BE2C (cell line): ENCODE results near the gene DYNC1H1.

Source experiments
- DNase-seq: peaks from one replicate; pipeline ENCODE4 v3.0.0-alpha.2; 2020
- H3K27me3 ChIP-seq: fragments of 250-450 bp; sonication (Bioruptor Pico); 2 replicates; pipeline ENCODE4 v1.5.1; 2020; ENCODE audit warnings: mild to moderate bottlenecking
- H3K36me3 ChIP-seq: fragments of 250-450 bp; sonication (Bioruptor Pico); 2 replicates; pipeline ENCODE4 v1.5.1; 2020; ENCODE audit warnings: mild to moderate bottlenecking
- H3K4me1 ChIP-seq: fragments of 250-450 bp; sonication (Bioruptor Pico); 2 replicates; pipeline ENCODE4 v1.5.1; 2020
- H3K4me3 ChIP-seq: 2 replicates; pipeline ENCODE4 v1.5.1; 2011; ENCODE audit warnings: low read depth, low read length
- H3K9me3 ChIP-seq: fragments of 250-450 bp; sonication (Bioruptor Pico); 2 replicates; pipeline ENCODE4 v1.5.1; 2020
- CTCF ChIP-seq: IDR thresholded peaks from 2 replicates; pipeline ENCODE4 v1.5.1; 2012; ENCODE audit warnings: mild to moderate bottlenecking, low read depth, low read length

The DYNC1H1 gene

GRCh38 chr14:102015771-102016170, 51.4 kb downstream of the DYNC1H1 start:
- Histone ChIP-seq H3K9me3 (no peaks in the 10 kb centered on the region), H3K27me3 (no peaks in the 10 kb centered on the region), H3K4me3 (no peak overlapping the region), H3K36me3 (peaks cover 96% of the 10 kb centered on the region), H3K4me1 (no peaks in the 10 kb centered on the region)
- TF ChIP-seq CTCF, result no peak
- DNase-seq, result no peak

- Histone ChIP-seq H3K9me3 (no peaks in the 10 kb centered on the region), H3K27me3 (no peaks in the 10 kb centered on the region), H3K36me3 (peaks cover 96% of the 10 kb centered on the region), H3K4me1 (no peaks in the 10 kb centered on the region), H3K4me3 (no peak overlapping the region)
- no peak for TF ChIP-seq CTCF
- no peak for DNase-seq
Observed at GRCh38 chr14:102016420-102017090, 52.2 kb downstream of the DYNC1H1 start.

GRCh38 chr14:102018251-102018650, 53.9 kb downstream of the DYNC1H1 start:
- TF ChIP-seq CTCF, result no peak
- H3K27me3 ChIP-seq, result no peaks in the 10 kb centered on the region
- no peak for DNase-seq
- H3K4me1 ChIP-seq, result no peaks in the 10 kb centered on the region
- H3K9me3 ChIP-seq, result no peaks in the 10 kb centered on the region
- no peak overlapping the region for H3K4me3 ChIP-seq
- peaks cover 99% of the 10 kb centered on the region for H3K36me3 ChIP-seq

- Histone ChIP-seq H3K9me3 (no peaks in the 10 kb centered on the region), H3K27me3 (no peaks in the 10 kb centered on the region), H3K4me3 (no peak overlapping the region), H3K4me1 (no peaks in the 10 kb centered on the region), H3K36me3 (peaks cover 99% of the 10 kb centered on the region)
- no peak for TF ChIP-seq CTCF
- no peak for DNase-seq
Observed at GRCh38 chr14:102019006-102019540, 54.7 kb downstream of the DYNC1H1 start.

- no peaks in the 10 kb centered on the region for H3K4me1 ChIP-seq
- no peak overlapping the region for H3K4me3 ChIP-seq
- DNase-seq, result no peak
- no peak for TF ChIP-seq CTCF
- H3K27me3 ChIP-seq, result no peaks in the 10 kb centered on the region
- H3K36me3 ChIP-seq, result peaks cover 97% of the 10 kb centered on the region
- no peaks in the 10 kb centered on the region for H3K9me3 ChIP-seq
Observed at GRCh38 chr14:102020058-102020971, 55.9 kb downstream of the DYNC1H1 start.

GRCh38 chr14:102026934-102027333, 62.6 kb downstream of the DYNC1H1 start:
- H3K9me3 ChIP-seq, result no peaks in the 10 kb centered on the region
- no peak for TF ChIP-seq CTCF
- no peak overlapping the region for H3K4me3 ChIP-seq
- DNase-seq, result no peak
- H3K27me3 ChIP-seq, result no peaks in the 10 kb centered on the region
- no peaks in the 10 kb centered on the region for H3K4me1 ChIP-seq
- H3K36me3 ChIP-seq, result peaks cover 98% of the 10 kb centered on the region
